Caco-2 (cell line): ENCODE measurements around the gene VENTX. TPM values are rescaled to one million over a fixed set of nuclear protein-coding genes. Genes with fewer than 3 reads are reported as not detected.

ENCODE experiments used
- BruUV-seq: library from RNA; stranded (reverse); fragments of 400-500 nt; replicated peaks from 2 replicates; lab custom pipeline; 2021; lab: Mats Ljungman, UMichigan
- CTCF ChIA-PET: fragments of 300-600 bp; sonication (Branson Sonifier 250); formaldehyde crosslinking; loops from one replicate; lab custom pipeline; 2022; ENCODE audit warnings: antibody characterized with exemption; lab: Charles Lee
- POLR2A ChIA-PET: fragments of 300-600 bp; sonication (Branson Sonifier 250); formaldehyde crosslinking; loops from one replicate; lab custom pipeline; 2022; ENCODE audit warnings: antibody characterized with exemption; lab: Charles Lee
- DNase-seq, 2 experiments: peaks; one replicate each; pipeline versions ENCODE4 v3.0.0 to v3.0.0-alpha.2; 2020 to 2022
- H3K27me3 ChIP-seq: replicated peaks from 2 replicates; pipeline ENCODE4 v1.6.0; 2011; ENCODE audit warnings: low read length; ENCODE audit not compliant: control insufficient read depth, insufficient read depth
- H3K36me3 ChIP-seq: 2 replicates; pipeline ENCODE4 v1.5.1; 2011; ENCODE audit warnings: low read length; ENCODE audit not compliant: control insufficient read depth, insufficient read depth
- H3K4me1 ChIP-seq: fragments of 250-450 bp; sonication (Bioruptor Pico); 2 replicates; pipeline ENCODE4 v1.5.1; 2020; ENCODE audit warnings: mild to moderate bottlenecking
- H3K4me3 ChIP-seq: 2 replicates; pipeline ENCODE4 v1.5.1; 2011; ENCODE audit warnings: low read depth, mild to moderate bottlenecking, control low read depth, low read length
- H3K9me3 ChIP-seq: fragments of 250-450 bp; sonication (Bioruptor Pico); 2 replicates; pipeline ENCODE4 v1.5.1; 2020; ENCODE audit warnings: mild to moderate bottlenecking, moderate library complexity
- H3K27ac Mint-ChIP-seq: one replicate; pipeline ENCODE4 v1.8.0; 2022; ENCODE audit warnings: mixed read lengths; ENCODE audit not compliant: unreplicated experiment
- H3K27me3 Mint-ChIP-seq: one replicate; pipeline ENCODE4 v1.8.0; 2022; ENCODE audit warnings: mixed read lengths; ENCODE audit not compliant: insufficient read depth, unreplicated experiment
- H3K36me3 Mint-ChIP-seq: one replicate; pipeline ENCODE4 v1.8.0; 2022; ENCODE audit warnings: mild to moderate bottlenecking, mixed read lengths; ENCODE audit not compliant: insufficient read depth, unreplicated experiment
- H3K4me1 Mint-ChIP-seq: one replicate; pipeline ENCODE4 v1.8.0; 2022; ENCODE audit warnings: low read depth, mixed read lengths; ENCODE audit not compliant: unreplicated experiment
- H3K4me3 Mint-ChIP-seq: one replicate; pipeline ENCODE4 v1.8.0; 2022; ENCODE audit warnings: mild to moderate bottlenecking, moderate library complexity, mixed read lengths; ENCODE audit not compliant: unreplicated experiment
- H3K9me3 Mint-ChIP-seq: one replicate; pipeline ENCODE4 v1.8.0; 2022; ENCODE audit warnings: mixed read lengths; ENCODE audit not compliant: unreplicated experiment
- intact Hi-C: fragments of 100-400 bp; cut with micrococcal nuclease; formaldehyde crosslinking; loops from one replicate; pipeline ENCODE4 v1.10.0; 2022; ENCODE audit not compliant: unreplicated experiment
- total RNA-seq: library from RNA; stranded (reverse); gene quantifications from 2 replicates; pipeline ENCODE4 v1.2.3, GENCODE V29; 2022
- TF ChIP-seq, protein P1 (sequence below), 2 experiments: fragments of 200-600 bp in 1 of 2; IDR thresholded peaks; 1 replicate in 1 of 2; 2 replicates in 1 of 2; pipeline versions ENCODE4 v1.5.1 to v1.8.0; 2011 to 2022; ENCODE audit warnings: antibody characterized with exemption in 1 of 2, control low read depth in 1 of 2, inconsistent platforms in 1 of 2, low read depth in 1 of 2, low read length in 1 of 2, mild to moderate bottlenecking in 1 of 2, moderate library complexity in 1 of 2; ENCODE audit not compliant: insufficient read depth in 1 of 2, severe bottlenecking in 1 of 2, unreplicated experiment in 1 of 2

VENTX gene
- total RNA-seq, 1 experiment from 2014 or later = not detected

DNA sequence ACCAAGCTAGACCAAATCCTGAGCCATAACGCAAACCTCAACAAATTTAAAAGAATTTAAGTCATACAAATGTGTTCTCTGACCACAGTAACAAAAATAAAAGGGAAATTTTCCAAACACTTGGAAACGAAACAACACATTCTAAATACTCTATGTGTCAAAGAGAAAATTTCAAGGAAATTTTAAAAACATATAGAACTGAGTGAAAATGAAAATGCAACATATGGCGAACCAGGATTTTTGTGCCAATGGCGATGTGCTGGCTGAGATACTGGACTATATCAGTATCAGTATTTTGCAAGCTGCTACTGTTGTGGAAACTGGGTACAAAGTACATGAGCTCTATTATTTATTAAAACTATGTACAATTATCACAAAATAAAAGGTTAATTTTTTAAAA, 43.5 kb upstream of the VENTX start:
- Histone ChIP-seq H3K36me3 (no peaks in the 10 kb centered on the region), H3K4me3 (no peak overlapping the region), H3K4me1 (no peaks in the 10 kb centered on the region), H3K27me3 (no peaks in the 10 kb centered on the region), H3K9me3 (peaks cover 8% of the 10 kb centered on the region; the same call in 1 of the 2 replicates)
- CTCF ChIA-PET = no interaction called here
- H3K9me3 Mint-ChIP-seq = peaks cover 27% of the 10 kb centered on the region
- TF ChIP-seq, protein P1, sequence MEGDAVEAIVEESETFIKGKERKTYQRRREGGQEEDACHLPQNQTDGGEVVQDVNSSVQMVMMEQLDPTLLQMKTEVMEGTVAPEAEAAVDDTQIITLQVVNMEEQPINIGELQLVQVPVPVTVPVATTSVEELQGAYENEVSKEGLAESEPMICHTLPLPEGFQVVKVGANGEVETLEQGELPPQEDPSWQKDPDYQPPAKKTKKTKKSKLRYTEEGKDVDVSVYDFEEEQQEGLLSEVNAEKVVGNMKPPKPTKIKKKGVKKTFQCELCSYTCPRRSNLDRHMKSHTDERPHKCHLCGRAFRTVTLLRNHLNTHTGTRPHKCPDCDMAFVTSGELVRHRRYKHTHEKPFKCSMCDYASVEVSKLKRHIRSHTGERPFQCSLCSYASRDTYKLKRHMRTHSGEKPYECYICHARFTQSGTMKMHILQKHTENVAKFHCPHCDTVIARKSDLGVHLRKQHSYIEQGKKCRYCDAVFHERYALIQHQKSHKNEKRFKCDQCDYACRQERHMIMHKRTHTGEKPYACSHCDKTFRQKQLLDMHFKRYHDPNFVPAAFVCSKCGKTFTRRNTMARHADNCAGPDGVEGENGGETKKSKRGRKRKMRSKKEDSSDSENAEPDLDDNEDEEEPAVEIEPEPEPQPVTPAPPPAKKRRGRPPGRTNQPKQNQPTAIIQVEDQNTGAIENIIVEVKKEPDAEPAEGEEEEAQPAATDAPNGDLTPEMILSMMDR (IDR thresholded peaks at IDR 0.05; ENCODE audit: insufficient read depth in 1 of 2, low read depth in 1 of 2, low read length in 1 of 2, severe bottlenecking in 1 of 2, unreplicated experiment in 1 of 2) = no peak
- POLR2A ChIA-PET = no interaction called here
- no peak overlapping the region for H3K4me3 Mint-ChIP-seq
- no peak for DNase-seq
- intact Hi-C loops = no loop called here
- no TSS peak for BruUV-seq
- H3K36me3 Mint-ChIP-seq = no peaks in the 10 kb centered on the region
- H3K4me1 Mint-ChIP-seq = no peaks in the 10 kb centered on the region
- no peak overlapping the region for H3K27ac Mint-ChIP-seq
- peaks cover 24% of the 10 kb centered on the region for H3K27me3 Mint-ChIP-seq

- intact Hi-C loops = no loop called here
- Mint-ChIP-seq H3K27ac (no peak overlapping the region), H3K36me3 (no peaks in the 10 kb centered on the region), H3K4me3 (no peak overlapping the region), H3K4me1 (no peaks in the 10 kb centered on the region), H3K27me3 (peaks cover 24% of the 10 kb centered on the region), H3K9me3 (peaks cover 27% of the 10 kb centered on the region)
- TF ChIP-seq, protein P1 (IDR thresholded peaks at IDR 0.05; ENCODE audit: insufficient read depth in 1 of 2, low read depth in 1 of 2, low read length in 1 of 2, severe bottlenecking in 1 of 2, unreplicated experiment in 1 of 2) = no peak
- no peaks in the 10 kb centered on the region for H3K27me3 ChIP-seq
- ChIA-PET POLR2A (no interaction called here), CTCF (interaction anchor here (0.5 kb wide), 1 partner anchor 9 kb away, joined by 3 read pairs; no protein-coding TSS in a partner anchor)
- peaks cover 8% of the 10 kb centered on the region; the same call in 1 of the 2 replicates for H3K9me3 ChIP-seq
- BruUV-seq = no TSS peak
- DNase-seq = no peak
- H3K4me1 ChIP-seq = no peaks in the 10 kb centered on the region
- H3K4me3 ChIP-seq = no peak overlapping the region
- H3K36me3 ChIP-seq = no peaks in the 10 kb centered on the region
These were observed 42.6 kb upstream of the VENTX start for GRCh38 chr10:133195096-133195495.

- Mint-ChIP-seq H3K27me3 (peaks cover 24% of the 10 kb centered on the region), H3K4me1 (no peaks in the 10 kb centered on the region), H3K36me3 (no peaks in the 10 kb centered on the region), H3K27ac (no peak overlapping the region), H3K4me3 (no peak overlapping the region), H3K9me3 (peaks cover 27% of the 10 kb centered on the region)
- H3K4me3 ChIP-seq = no peak overlapping the region
- POLR2A ChIA-PET = no interaction called here
- no peaks in the 10 kb centered on the region for H3K27me3 ChIP-seq
- peaks cover 8% of the 10 kb centered on the region; the same call in 1 of the 2 replicates for H3K9me3 ChIP-seq
- TF ChIP-seq, protein P1 (IDR thresholded peaks at IDR 0.05; ENCODE audit: insufficient read depth in 1 of 2, low read depth in 1 of 2, low read length in 1 of 2, severe bottlenecking in 1 of 2, unreplicated experiment in 1 of 2) = no peak
- intact Hi-C loops = no loop called here
- CTCF ChIA-PET = no interaction called here
- no peaks in the 10 kb centered on the region for H3K4me1 ChIP-seq
- H3K36me3 ChIP-seq = no peaks in the 10 kb centered on the region
- DNase-seq = no peak
- no TSS peak for BruUV-seq
These were observed 42.0 kb upstream of the VENTX start for GRCh38 chr10:133195611-133196010.
